Retinal pigment epithelial cell (primary cell): Measurements from ENCODE around the gene PRLH.

Experiments used
- DNase-seq: peaks from one replicate; pipeline ENCODE4 v3.0.0-alpha.2; 2010; ENCODE audit warnings: low read depth
- H3K4me3 ChIP-seq: 2 replicates; pipeline ENCODE4 v1.5.1; 2011; ENCODE audit warnings: mild to moderate bottlenecking, low read length, control low read depth, moderate library complexity
- CTCF ChIP-seq: conservative IDR thresholded peaks from 2 replicates; pipeline ENCODE4 v1.5.1; 2011; ENCODE audit warnings: low read depth, low read length, control low read depth, inconsistent platforms

The PRLH gene

GRCh38 chr2:237539681-237540080 is 26.7 kb upstream of the PRLH start:
- no peak for TF ChIP-seq CTCF
- DNase-seq = no peak
- no peak overlapping the region for H3K4me3 ChIP-seq

- H3K4me3 ChIP-seq = no peak overlapping the region
- no peak for DNase-seq
- no peak for TF ChIP-seq CTCF
Observed at GRCh38 chr2:237540223-237540775, 26.1 kb upstream of the PRLH start.

GRCh38 chr2:237540823-237541222 is 25.6 kb upstream of the PRLH start:
- DNase-seq = no peak
- TF ChIP-seq CTCF = no peak
- no peak overlapping the region for H3K4me3 ChIP-seq

- DNase-seq = no peak
- no peak overlapping the region for H3K4me3 ChIP-seq
- no peak for TF ChIP-seq CTCF
Observed at GRCh38 chr2:237541243-237541642, 25.1 kb upstream of the PRLH start.

- no peak for TF ChIP-seq CTCF
- DNase-seq = no peak
- no peak overlapping the region for H3K4me3 ChIP-seq
Observed at GRCh38 chr2:237542001-237542704, 24.2 kb upstream of the PRLH start.

GRCh38 chr2:237546040-237546875 is 20.1 kb upstream of the PRLH start:
- H3K4me3 ChIP-seq = no peak overlapping the region
- TF ChIP-seq CTCF = no peak
- no peak for DNase-seq
